ENCODE data around the gene SLC35A2.
"Not testable (repeated sequence)": the region's sequence is repeated elsewhere in the genome, so short reads cannot be mapped to it uniquely, and the experiment has no call there.

Gene SLC35A2

GRCh38 chrX:48901069-48901468 is 10.4 kb downstream of the SLC35A2 start:
- no peak for DNase-seq

- no peak for DNase-seq
Measured at GRCh38 chrX:48899078-48899410, 12.4 kb downstream of the SLC35A2 start.

DNA sequence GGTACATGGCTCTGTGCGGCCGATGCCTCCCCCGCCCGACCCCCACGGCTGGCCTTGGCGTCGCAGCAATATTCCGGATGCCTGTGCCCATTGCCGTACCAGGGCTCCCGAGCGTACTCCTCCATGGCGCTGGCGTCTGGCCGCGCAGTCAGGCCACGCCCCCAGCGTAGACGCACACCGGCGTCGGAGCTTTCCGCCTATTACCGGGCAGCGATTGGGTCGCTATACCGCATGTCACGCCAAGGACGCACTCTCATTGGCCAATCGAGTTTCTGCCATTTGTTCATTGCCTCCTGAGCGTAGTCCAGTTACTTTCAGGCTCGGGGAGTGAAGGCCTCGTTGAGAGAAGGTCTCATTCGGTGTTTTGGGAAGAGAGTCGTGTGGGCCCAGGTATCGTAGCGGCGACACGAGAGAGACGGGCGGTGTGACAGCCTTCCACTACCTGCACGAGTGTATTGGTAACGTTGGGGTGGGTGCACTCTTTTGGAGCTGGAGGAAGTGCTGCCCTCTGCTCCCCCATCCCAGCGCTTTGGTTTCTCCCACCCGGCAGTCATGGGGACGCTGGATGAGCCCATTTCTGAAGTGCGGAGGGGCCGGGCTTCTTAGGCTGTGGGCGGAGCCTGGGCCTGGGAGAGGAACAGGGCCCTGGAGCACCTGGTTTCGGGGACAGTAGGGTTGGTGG is 13.7 kb downstream of the SLC35A2 start, which contains the start of the genes PQBP1 and TIMM17B:
Gene PQBP1, plus strand, starts transcription at position 306 of the 682 bp plus-strand sequence. CDS start 580 bp downstream, outside the sequence.
Gene TIMM17B, minus strand, starts transcription at position 144 of the 682 bp plus-strand sequence. Its CDS starts 19 bp downstream, at position 125.
- peak; percentile 46 to 75 (median 71) for DNase-seq

GRCh38 chrX:48897157-48897624 is 14.3 kb downstream of the SLC35A2 start:
- DNase-seq, result peak in 3 of 4 experiments; percentile 12 to 24 (median 13)

DNA sequence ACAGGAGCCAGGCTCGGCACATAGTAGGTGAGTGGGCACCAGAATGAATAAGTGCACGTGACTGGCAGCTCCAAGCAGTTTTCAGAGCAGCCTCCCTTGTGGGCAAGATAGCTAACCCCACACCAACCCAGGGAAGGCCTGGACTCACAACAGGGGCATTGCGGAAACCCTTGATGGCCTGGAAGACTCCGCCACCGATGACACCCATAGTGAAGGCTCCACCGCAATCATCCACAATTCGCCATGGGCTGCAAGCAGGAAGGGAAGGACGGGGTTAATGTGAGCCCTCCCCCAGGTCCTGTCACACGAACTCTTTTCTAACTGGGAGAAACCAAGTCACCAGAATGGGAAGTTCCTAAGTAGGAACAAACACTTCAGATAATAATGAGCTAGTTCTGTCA is 14.8 kb downstream of the SLC35A2 start:
- no peak for DNase-seq

DNA sequence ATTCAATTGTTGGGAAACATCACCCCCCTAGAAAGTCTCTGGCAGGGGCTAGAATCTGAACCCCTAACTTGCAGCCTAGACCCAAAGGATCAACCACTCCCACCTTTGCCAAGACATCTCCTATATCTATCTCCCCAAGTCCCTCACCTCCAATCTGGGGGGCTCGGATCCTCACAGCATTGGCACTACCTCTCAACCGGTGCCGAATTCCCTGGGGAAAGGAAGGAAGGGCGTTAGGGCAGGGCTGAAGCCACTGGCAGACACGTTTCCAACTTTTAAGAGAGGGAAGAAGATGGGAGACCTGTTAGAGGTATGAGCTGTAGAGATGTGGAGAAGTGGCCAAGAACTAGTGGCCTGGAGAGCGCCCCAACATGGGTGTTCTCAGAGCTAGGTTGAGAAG is 16.6 kb downstream of the SLC35A2 start:
- no peak for DNase-seq

DNA sequence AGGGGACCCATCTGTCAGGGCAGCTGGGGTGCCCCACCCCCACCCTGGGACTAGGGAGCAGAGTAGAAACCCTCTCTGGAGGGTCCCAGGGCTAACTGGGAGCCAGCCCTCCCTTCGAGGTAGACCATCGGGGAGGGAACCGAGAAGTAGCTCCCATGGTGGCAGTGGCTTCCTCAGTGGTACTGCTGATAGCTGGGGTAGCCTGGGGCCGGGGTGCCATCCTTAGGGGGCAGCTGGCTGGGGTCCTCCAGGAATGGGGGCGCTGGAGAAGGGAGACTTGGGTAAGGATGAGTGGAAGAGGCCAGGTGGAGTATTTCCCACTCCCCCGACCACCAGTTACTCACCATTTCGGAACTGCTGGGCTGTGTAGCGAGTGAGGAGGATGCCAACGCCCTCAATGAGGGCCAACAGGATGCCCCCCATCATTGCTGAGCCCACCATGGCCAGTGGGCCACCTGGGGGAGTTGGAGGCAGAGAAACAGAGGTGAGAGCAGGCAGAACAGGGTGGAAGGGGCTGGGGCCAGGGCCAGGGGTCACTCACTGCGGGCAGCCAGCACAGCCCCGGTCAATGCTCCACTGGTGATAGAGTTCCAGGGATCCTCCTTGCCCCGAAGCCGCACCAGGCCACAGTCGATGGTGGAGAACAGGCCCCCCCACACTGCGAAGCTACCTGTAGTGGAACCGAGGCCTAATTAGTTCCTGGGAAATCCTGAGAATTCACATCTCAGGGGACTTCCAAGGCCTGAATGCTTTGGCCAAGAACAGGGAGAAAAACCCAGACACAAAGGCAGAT is 17.7 kb downstream of the SLC35A2 start:
- DNase-seq, result no peak

DNA sequence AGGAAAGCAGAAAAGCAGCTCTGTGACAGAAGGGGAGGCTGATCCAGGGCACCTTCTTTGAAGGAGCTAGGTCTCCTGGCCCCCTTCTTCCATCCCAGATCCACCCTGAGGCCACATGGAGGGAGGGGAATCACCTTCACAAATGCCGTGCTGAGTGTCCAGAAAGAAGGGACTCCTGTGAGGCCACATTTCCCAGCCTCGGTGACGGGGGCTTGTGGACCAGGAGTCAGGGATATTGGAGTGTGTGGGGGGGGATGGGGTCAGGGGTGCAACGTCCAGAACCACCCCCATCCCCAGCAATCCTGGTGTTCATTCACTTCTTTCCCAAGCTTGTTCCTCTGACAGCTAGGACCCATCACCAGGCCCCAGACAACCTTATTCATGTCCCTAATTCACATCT is 18.6 kb downstream of the SLC35A2 start:
- DNase-seq, result no peak

GRCh38 chrX:48891402-48892288 is 19.8 kb downstream of the SLC35A2 start:
- peak; percentile 41 to 60 (median 45) for DNase-seq

DNA sequence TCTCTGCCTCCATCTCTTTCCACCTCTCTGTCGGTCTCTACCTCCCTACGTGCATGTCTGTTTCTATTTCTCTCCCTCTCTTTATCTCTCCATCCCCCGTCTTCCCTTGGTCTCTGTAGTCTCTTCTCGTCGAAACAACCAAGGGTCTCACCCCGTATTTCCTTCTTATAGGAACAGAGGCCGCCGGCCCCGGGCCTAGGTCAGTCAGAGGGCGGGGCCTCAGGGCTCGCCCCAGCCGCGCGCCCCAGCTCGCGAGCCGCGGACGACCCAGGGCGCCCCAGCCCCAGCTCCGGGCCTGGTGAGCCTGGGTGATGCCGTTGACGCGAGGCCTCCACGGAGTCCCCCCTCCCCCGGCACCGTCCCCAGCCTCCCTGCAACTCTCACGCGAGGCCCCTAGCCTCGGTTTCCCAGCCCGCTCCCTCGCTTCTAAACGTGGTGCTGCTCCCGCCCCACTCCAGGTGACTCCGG is 20.5 kb downstream of the SLC35A2 start:
- DNase-seq, result no peak

- DNase-seq, result no peak
Measured at GRCh38 chrX:48890296-48890925, 21.0 kb downstream of the SLC35A2 start.

DNA sequence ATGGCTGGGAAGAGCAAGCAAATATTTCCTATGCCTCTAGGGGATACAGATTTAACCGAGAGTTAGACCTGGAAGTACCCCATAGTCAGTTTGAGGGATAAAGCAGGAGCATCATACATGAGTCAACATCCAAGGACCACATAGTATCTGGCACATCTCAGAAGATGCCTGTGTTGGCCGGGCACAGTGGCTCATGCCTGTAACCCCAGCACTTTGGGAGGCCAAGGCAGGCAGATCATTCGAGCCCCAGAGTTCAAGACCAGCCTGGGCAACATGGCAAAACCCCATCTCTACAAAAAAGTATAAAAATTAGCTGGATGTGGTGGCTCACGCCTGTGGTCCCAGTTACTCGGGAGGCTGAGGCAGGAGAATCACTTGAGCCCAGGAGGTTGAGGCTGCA is 24.9 kb downstream of the SLC35A2 start:
- not testable (repeated sequence) for DNase-seq

DNA sequence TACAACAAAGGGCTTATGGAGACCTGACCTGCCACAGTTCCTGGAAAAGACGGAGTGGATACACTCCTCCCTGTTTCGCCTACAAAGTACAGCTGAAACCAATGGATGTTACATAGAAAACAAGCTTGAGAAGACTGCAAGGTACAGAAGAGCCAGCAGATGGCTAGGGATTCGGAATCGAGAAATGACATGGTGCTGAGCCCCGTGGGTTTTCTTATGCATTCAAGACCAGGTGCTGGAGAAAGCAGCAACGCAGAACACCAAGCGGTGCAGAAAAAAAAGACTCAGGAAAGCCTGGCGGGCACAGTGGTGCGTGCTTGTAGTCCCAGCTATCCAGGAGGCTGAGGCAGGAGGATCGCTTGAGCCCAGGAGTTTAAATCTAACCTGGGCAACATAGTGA is 27.7 kb downstream of the SLC35A2 start:
- no peak for DNase-seq

- DNase-seq, result not testable (repeated sequence)
Measured at GRCh38 chrX:48876944-48877343, 34.5 kb downstream of the SLC35A2 start.

GRCh38 chrX:48872017-48872416 is 39.4 kb downstream of the SLC35A2 start:
- not testable (repeated sequence) for DNase-seq

DNA sequence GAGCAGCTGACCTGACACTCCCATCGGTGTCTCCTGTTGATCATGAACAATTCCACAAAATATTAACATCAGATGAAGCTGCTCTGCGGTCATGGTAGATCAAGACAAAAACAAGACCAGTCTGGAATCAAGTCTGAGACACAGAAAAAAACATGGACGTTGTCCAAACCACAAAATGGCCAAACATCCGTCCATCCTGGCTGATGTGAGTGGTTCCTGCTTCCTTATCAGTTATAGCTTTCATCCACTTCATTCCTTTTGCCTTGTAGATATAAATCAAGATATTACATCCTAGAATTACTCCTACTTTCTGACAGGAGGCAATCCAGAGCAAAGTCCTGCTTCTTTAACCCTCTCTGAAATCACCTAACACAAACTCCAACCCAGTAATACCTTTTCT is 47.2 kb downstream of the SLC35A2 start:
- DNase-seq, result no peak

GRCh38 chrX:48854898-48855297 is 56.5 kb downstream of the SLC35A2 start:
- no peak for DNase-seq

DNA sequence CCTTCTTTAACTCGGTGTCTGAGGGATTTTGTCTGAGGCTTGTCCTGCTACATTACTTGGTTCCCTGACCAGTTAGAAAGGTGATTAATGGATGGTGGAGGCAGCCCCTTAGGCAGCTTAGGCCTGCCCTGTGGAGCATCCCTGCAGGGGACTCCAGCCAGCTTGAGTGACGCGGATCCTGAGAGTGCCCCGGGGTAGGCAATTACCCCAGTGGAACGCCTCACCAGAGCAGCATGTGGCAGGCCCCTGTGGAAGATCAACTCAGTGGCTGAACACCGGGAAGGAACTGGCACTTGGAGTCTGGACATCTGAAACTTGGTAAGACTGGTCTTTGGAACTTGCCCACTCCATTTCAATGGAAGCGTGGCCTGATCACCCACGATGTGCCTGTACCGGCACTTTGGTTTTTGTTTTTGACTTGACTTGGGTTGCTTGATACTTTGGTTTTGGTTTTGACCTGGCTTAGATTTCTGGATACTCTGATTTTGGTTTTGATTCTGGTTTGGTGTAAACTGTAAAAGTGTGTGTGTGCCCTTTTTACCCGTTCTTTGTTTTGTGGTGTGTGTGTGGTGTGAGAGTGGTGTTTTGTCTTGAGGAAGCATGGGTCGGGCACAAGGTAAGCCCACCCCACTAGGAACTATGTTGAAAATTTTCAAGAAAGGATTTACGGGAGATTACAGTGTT is 57.2 kb downstream of the SLC35A2 start:
- DNase-seq, result not testable (repeated sequence)

GRCh38 chrX:48853494-48853893 is 58.0 kb downstream of the SLC35A2 start:
- not testable (repeated sequence) for DNase-seq
